ENCODE results near the gene DSP. TPM values are rescaled to one million over a fixed set of nuclear protein-coding genes. Genes with fewer than 3 reads are reported as not detected.
A peak's percentile ranks its signal among the peaks of the same experiment; 100 is the strongest.

Gene DSP
- total and polyA plus RNA-seq, 2 of the 13 experiments (the other 11 are each of a cell fraction or from before 2014, with no cell fraction given) = 89.8 to 117 TPM

- no peak for TF ChIP-seq NFIB (CRISPR knock-in tag; IDR thresholded peaks at IDR 0.05; ENCODE audit: borderline replicate concordance)
- no peak for TF ChIP-seq MAFK (conservative IDR thresholded peaks at IDR 0.05 in 1 of 2, IDR thresholded peaks at IDR 0.05 in 1 of 2; ENCODE audit: low read length in 2 of 2)
- peak; percentile 87 for TF ChIP-seq MED13 (CRISPR knock-in tag; IDR thresholded peaks at IDR 0.05)
- no peak for TF ChIP-seq ZUFSP (CRISPR knock-in tag; IDR thresholded peaks at IDR 0.05; ENCODE audit: borderline replicate concordance)
- peak; percentile 93; the same call in 1 of the 2 replicates for TF ChIP-seq ZNF30 (CRISPR knock-in tag; IDR thresholded peaks at IDR 0.05)
- TF ChIP-seq ZBTB42 (CRISPR knock-in tag; IDR thresholded peaks at IDR 0.05) = no peak
- no peak for TF ChIP-seq MBNL3 (CRISPR knock-in tag; conservative IDR thresholded peaks at IDR 0.05)
- no peak; the same call in none of the 2 replicates for TF ChIP-seq NFAT5 (CRISPR knock-in tag; IDR thresholded peaks at IDR 0.05)
- TF ChIP-seq ZNF563 (CRISPR knock-in tag; IDR thresholded peaks at IDR 0.05) = peak; percentile 88
- TF ChIP-seq HNRNPK (IDR thresholded peaks at IDR 0.05; ENCODE audit: low read depth, low read length, poor library complexity, severe bottlenecking) = peak; percentile 68
- peak; percentile 84 for TF ChIP-seq ZNF331 (CRISPR knock-in tag; IDR thresholded peaks at IDR 0.05)
- TF ChIP-seq PREB (CRISPR knock-in tag; IDR thresholded peaks at IDR 0.05) = no peak
- no peak for TF ChIP-seq ZNF3 (CRISPR knock-in tag; IDR thresholded peaks at IDR 0.05)
- 0 out of 2 replicates have a peak, but pooled peaks have one; percentile 23 for TF ChIP-seq ZBTB44 (CRISPR knock-in tag; IDR thresholded peaks at IDR 0.05)
- TF ChIP-seq DDIT3 (CRISPR knock-in tag; IDR thresholded peaks at IDR 0.05) = no peak; the same call in 1 of the 2 replicates
- peak; percentile 29 for TF ChIP-seq SMC3 (IDR thresholded peaks at IDR 0.05; ENCODE audit: low read length)
- peak; percentile 93 for TF ChIP-seq HIVEP1 (CRISPR knock-in tag; IDR thresholded peaks at IDR 0.05)
- peak; percentile 99 for TF ChIP-seq AGO2 (optimal IDR thresholded peaks at IDR 0.05; ENCODE audit: low read depth, low read length)
- 0 out of 2 replicates have a peak, but pooled peaks have one; percentile 9 for TF ChIP-seq PCBP1 (IDR thresholded peaks at IDR 0.05; ENCODE audit: borderline replicate concordance, low read depth, low read length)
Measured at GRCh38 chr6:7541175-7542064, at the start of gene DSP (continued).
